Renal cortical epithelial cell (primary cell): Measurements from ENCODE around the gene PTPRZ1. TPM values are rescaled to one million over a fixed set of nuclear protein-coding genes. Genes with fewer than 3 reads are reported as not detected.
A peak's percentile ranks its signal among the peaks of the same experiment; 100 is the strongest.

ENCODE experiments used
- DNase-seq: peaks from one replicate; pipeline ENCODE4 v3.0.0-alpha.2; 2011; ENCODE audit warnings: low read depth
- total RNA-seq: library from RNA; depleted of rRNA; stranded (reverse); fragments of >200 nt; gene quantifications from 2 replicates; pipeline ENCODE4 v1.2.3, GENCODE V29; 2014

The PTPRZ1 gene
- total RNA-seq, 1 donor from 2014 or later: not detected

GRCh38 chr7:122054393-122054792 is 181.4 kb downstream of the PTPRZ1 start:
- no peak for DNase-seq

- peak; percentile 33 for DNase-seq
Observed at GRCh38 chr7:122055073-122055472, 182.1 kb downstream of the PTPRZ1 start.

- no peak for DNase-seq
Observed at GRCh38 chr7:122056977-122057376, 184.0 kb downstream of the PTPRZ1 start.

GRCh38 chr7:122059542-122059941 is 186.6 kb downstream of the PTPRZ1 start:
- no peak for DNase-seq

- no peak for DNase-seq
Observed at GRCh38 chr7:122063146-122063545, 190.2 kb downstream of the PTPRZ1 start.

GRCh38 chr7:122064971-122065370 is 192.0 kb downstream of the PTPRZ1 start:
- DNase-seq: no peak

GRCh38 chr7:122067077-122067476 is 194.1 kb downstream of the PTPRZ1 start:
- no peak for DNase-seq

- no peak for DNase-seq
Observed at GRCh38 chr7:122068046-122068445, 195.1 kb downstream of the PTPRZ1 start.

- no peak for DNase-seq
Observed at GRCh38 chr7:122068999-122069398, 196.0 kb downstream of the PTPRZ1 start.

GRCh38 chr7:122070062-122070461 is 197.1 kb downstream of the PTPRZ1 start:
- DNase-seq: no peak

GRCh38 chr7:122070834-122071233 is 197.9 kb downstream of the PTPRZ1 start:
- no peak for DNase-seq

- DNase-seq: no peak
Observed at GRCh38 chr7:122072272-122072671, 199.3 kb downstream of the PTPRZ1 start.

- no peak for DNase-seq
Observed at GRCh38 chr7:122072924-122073599, 200.1 kb downstream of the PTPRZ1 start.

GRCh38 chr7:122073635-122074034 is 200.7 kb downstream of the PTPRZ1 start:
- DNase-seq: no peak

- DNase-seq: no peak
Observed at GRCh38 chr7:122082160-122082559, 209.2 kb downstream of the PTPRZ1 start.

- DNase-seq: no peak
Observed at GRCh38 chr7:122082670-122083069, 209.7 kb downstream of the PTPRZ1 start.

- DNase-seq: peak; percentile 84
Observed at GRCh38 chr7:122092964-122093797, 220.2 kb downstream of the PTPRZ1 start.

GRCh38 chr7:122094549-122094948 is 221.6 kb downstream of the PTPRZ1 start:
- no peak for DNase-seq

GRCh38 chr7:122095642-122096041 is 222.7 kb downstream of the PTPRZ1 start:
- no peak for DNase-seq

GRCh38 chr7:122100021-122100420 is 227.1 kb downstream of the PTPRZ1 start:
- no peak for DNase-seq

- no peak for DNase-seq
Observed at GRCh38 chr7:122103064-122103463, 230.1 kb downstream of the PTPRZ1 start.
